OCI-LY1 (cell line): ENCODE results near the gene MS4A2.

ENCODE experiments used
- H2AFZ ChIP-seq: fragments of 200-600 bp; sonication (generic), shearing (Covaris generic); 2 replicates; pipeline ENCODE4 v1.6.0; 2014; ENCODE audit warnings: antibody characterized with exemption, mild to moderate bottlenecking, low read length
- H3F3A ChIP-seq: fragments of 200-600 bp; sonication (generic), shearing (Covaris generic); 2 replicates; pipeline ENCODE4 v1.6.0; 2014; ENCODE audit warnings: mild to moderate bottlenecking, antibody characterized with exemption, low read length, moderate library complexity; ENCODE audit not compliant: insufficient read depth
- H3K27ac ChIP-seq: fragments of 200-600 bp; sonication (generic); 2 replicates; pipeline ENCODE4 v1.5.1; 2014; ENCODE audit warnings: low read length, mixed run types, mild to moderate bottlenecking, low read depth; ENCODE audit not compliant: poor library complexity, severe bottlenecking
- H3K27me3 ChIP-seq: fragments of 200-600 bp; sonication (generic); 2 replicates; pipeline ENCODE4 v1.6.0; 2014; ENCODE audit warnings: antibody characterized with exemption, mild to moderate bottlenecking, low read length, moderate library complexity; ENCODE audit not compliant: insufficient read depth
- H3K36me3 ChIP-seq: fragments of 200-600 bp; sonication (generic); 2 replicates; pipeline ENCODE4 v1.6.1; 2014; ENCODE audit warnings: mild to moderate bottlenecking, antibody characterized with exemption, low read length, moderate library complexity, mixed read lengths; ENCODE audit not compliant: insufficient read depth
- H3K4me1 ChIP-seq: fragments of 200-600 bp; sonication (generic); 2 replicates; pipeline ENCODE4 v1.5.1; 2014; ENCODE audit warnings: mild to moderate bottlenecking, low read length, moderate library complexity; ENCODE audit not compliant: insufficient read depth, severe bottlenecking
- H3K4me2 ChIP-seq: fragments of 200-600 bp; sonication (generic), shearing (Covaris generic); 2 replicates; pipeline ENCODE4 v1.6.1; 2014; ENCODE audit warnings: low read length
- H3K4me3 ChIP-seq: fragments of 200-600 bp; sonication (generic); 2 replicates; pipeline ENCODE4 v1.5.1; 2014; ENCODE audit warnings: low read length, low read depth, mild to moderate bottlenecking, mixed read lengths; ENCODE audit not compliant: poor library complexity, severe bottlenecking
- H3K79me2 ChIP-seq: fragments of 200-600 bp; shearing (Covaris generic); 2 replicates; pipeline ENCODE4 v1.6.1; 2016; ENCODE audit warnings: mixed run types, low read length, mixed read lengths; ENCODE audit not compliant: insufficient read depth
- H3K9ac ChIP-seq: fragments of 200-600 bp; sonication (generic), shearing (Covaris generic); 2 replicates; pipeline ENCODE4 v1.6.1; 2014; ENCODE audit warnings: mild to moderate bottlenecking, low read length, mixed read lengths
- H3K9me2 ChIP-seq: fragments of 200-600 bp; sonication (generic), shearing (Covaris generic); 2 replicates; pipeline ENCODE4 v1.6.1; 2014; ENCODE audit warnings: low read depth, mild to moderate bottlenecking, low read length, mixed read lengths
- H3K9me3 ChIP-seq: fragments of 200-600 bp; shearing (Covaris generic); 2 replicates; pipeline ENCODE4 v1.6.1; 2014; ENCODE audit warnings: low read length, mixed read lengths
- H4K20me1 ChIP-seq: fragments of 200-600 bp; sonication (generic), shearing (Covaris generic); 2 replicates; pipeline ENCODE4 v1.6.0; 2016; ENCODE audit warnings: mild to moderate bottlenecking, low read length; ENCODE audit not compliant: insufficient read depth
- EZH2 ChIP-seq: fragments of 200-600 bp; sonication (generic), shearing (Covaris generic); IDR thresholded peaks from 2 replicates; pipeline ENCODE4 v1.8.0; 2017; ENCODE audit warnings: borderline replicate concordance, mixed run types, mild to moderate bottlenecking, antibody characterized with exemption, low read length, moderate library complexity, mixed read lengths
- TF ChIP-seq, protein P1 (sequence below): fragments of 200-600 bp; sonication (generic), shearing (Covaris generic); IDR thresholded peaks from 2 replicates; pipeline ENCODE4 v1.5.1; 2017; ENCODE audit warnings: mild to moderate bottlenecking, antibody characterized with exemption, low read length, moderate library complexity, mixed read lengths

Gene MS4A2

DNA sequence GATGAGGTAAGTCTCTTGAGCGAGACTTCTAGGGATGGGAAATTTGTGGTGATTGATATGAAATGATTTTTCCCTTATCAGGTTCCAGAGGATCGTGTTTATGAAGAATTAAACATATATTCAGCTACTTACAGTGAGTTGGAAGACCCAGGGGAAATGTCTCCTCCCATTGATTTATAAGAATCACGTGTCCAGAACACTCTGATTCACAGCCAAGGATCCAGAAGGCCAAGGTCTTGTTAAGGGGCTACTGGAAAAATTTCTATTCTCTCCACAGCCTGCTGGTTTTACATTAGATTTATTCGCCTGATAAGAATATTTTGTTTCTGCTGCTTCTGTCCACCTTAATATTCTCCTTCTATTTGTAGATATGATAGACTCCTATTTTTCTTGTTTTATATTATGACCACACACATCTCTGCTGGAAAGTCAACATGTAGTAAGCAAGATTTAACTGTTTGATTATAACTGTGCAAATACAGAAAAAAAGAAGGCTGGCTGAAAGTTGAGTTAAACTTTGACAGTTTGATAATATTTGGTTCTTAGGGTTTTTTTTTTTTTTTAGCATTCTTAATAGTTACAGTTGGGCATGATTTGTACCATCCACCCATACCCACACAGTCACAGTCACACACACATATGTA lies 7.1 kb downstream of the MS4A2 start:
- no peak overlapping the region for H3K9ac ChIP-seq
- H3K9me2 ChIP-seq = no peaks in the 10 kb centered on the region
- H3K27ac ChIP-seq = no peak overlapping the region
- H3K4me3 ChIP-seq = no peak overlapping the region
- H4K20me1 ChIP-seq = no peaks in the 10 kb centered on the region
- TF ChIP-seq EZH2 = no peak
- TF ChIP-seq, protein P1, sequence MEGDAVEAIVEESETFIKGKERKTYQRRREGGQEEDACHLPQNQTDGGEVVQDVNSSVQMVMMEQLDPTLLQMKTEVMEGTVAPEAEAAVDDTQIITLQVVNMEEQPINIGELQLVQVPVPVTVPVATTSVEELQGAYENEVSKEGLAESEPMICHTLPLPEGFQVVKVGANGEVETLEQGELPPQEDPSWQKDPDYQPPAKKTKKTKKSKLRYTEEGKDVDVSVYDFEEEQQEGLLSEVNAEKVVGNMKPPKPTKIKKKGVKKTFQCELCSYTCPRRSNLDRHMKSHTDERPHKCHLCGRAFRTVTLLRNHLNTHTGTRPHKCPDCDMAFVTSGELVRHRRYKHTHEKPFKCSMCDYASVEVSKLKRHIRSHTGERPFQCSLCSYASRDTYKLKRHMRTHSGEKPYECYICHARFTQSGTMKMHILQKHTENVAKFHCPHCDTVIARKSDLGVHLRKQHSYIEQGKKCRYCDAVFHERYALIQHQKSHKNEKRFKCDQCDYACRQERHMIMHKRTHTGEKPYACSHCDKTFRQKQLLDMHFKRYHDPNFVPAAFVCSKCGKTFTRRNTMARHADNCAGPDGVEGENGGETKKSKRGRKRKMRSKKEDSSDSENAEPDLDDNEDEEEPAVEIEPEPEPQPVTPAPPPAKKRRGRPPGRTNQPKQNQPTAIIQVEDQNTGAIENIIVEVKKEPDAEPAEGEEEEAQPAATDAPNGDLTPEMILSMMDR = no peak
- H3K36me3 ChIP-seq = no peaks in the 10 kb centered on the region
- H3F3A ChIP-seq = no peaks in the 10 kb centered on the region
- H2AFZ ChIP-seq = no peak overlapping the region
- H3K4me2 ChIP-seq = no peak overlapping the region
- no peaks in the 10 kb centered on the region for H3K79me2 ChIP-seq
- H3K9me3 ChIP-seq = no peaks in the 10 kb centered on the region
- H3K4me1 ChIP-seq = no peaks in the 10 kb centered on the region
- H3K27me3 ChIP-seq = no peaks in the 10 kb centered on the region

DNA sequence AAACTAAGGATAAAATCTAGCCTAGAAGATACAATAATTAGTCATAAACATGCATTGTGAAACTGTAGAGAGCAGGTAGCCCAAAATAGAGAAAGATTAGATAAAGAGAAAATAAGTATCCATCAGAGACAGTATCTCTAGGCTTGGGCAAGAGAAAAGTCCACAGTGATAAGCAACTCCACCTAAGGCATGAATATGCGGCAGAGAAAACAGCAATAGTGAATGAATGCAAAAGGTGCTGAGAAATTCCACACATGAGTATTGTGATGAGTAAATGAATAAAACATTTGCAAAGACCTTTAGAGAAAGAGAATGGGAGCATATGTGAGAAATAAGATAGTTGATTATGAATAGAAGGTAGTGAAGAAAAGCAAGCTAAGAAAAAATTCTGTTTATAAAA lies 8.7 kb downstream of the MS4A2 start:
- H4K20me1 ChIP-seq = no peaks in the 10 kb centered on the region
- H2AFZ ChIP-seq = no peak overlapping the region
- H3K4me3 ChIP-seq = no peak overlapping the region
- H3K27me3 ChIP-seq = no peaks in the 10 kb centered on the region
- no peaks in the 10 kb centered on the region for H3K9me2 ChIP-seq
- H3F3A ChIP-seq = no peaks in the 10 kb centered on the region
- H3K79me2 ChIP-seq = no peaks in the 10 kb centered on the region
- H3K4me1 ChIP-seq = no peaks in the 10 kb centered on the region
- no peaks in the 10 kb centered on the region for H3K36me3 ChIP-seq
- H3K4me2 ChIP-seq = no peak overlapping the region
- H3K27ac ChIP-seq = no peak overlapping the region
- no peak for TF ChIP-seq EZH2
- TF ChIP-seq, protein P1 = no peak
- no peaks in the 10 kb centered on the region for H3K9me3 ChIP-seq
- no peak overlapping the region for H3K9ac ChIP-seq

DNA sequence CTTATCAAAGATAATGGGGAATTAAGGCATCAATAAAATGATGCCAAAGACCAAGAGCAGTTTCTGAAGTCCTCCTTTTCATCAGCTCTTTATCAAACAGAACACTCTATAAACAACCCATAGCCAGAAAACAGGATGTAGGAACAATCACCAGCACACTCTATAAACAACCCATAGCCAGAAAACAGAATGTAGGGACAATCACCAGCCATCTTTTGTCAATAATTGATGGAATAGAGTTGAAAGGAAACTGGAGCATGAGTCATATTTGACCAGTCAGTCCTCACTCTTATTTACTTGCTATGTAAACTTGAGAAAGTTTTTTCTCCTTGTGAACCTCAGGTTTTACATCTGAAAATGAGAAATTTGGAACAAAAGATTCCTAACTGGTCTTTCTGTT lies 10.0 kb downstream of the MS4A2 start:
- H3K79me2 ChIP-seq = no peaks in the 10 kb centered on the region
- H2AFZ ChIP-seq = no peak overlapping the region
- no peak overlapping the region for H3K4me2 ChIP-seq
- H3K9me2 ChIP-seq = no peaks in the 10 kb centered on the region
- H3K9ac ChIP-seq = no peak overlapping the region
- no peaks in the 10 kb centered on the region for H3K9me3 ChIP-seq
- no peaks in the 10 kb centered on the region for H3K27me3 ChIP-seq
- no peaks in the 10 kb centered on the region for H3K36me3 ChIP-seq
- no peak overlapping the region for H3K4me3 ChIP-seq
- H4K20me1 ChIP-seq = no peaks in the 10 kb centered on the region
- H3K27ac ChIP-seq = no peak overlapping the region
- TF ChIP-seq EZH2 = no peak
- TF ChIP-seq, protein P1 = no peak
- no peaks in the 10 kb centered on the region for H3K4me1 ChIP-seq
- no peaks in the 10 kb centered on the region for H3F3A ChIP-seq
